Stimulated activated naive CD8-positive, alpha-beta T cell treated with anti-CD3 and anti-CD28 coated beads, Interleukin-15, amount 100 ng/mL, for 72 hours (primary cell): ENCODE results near the gene RXRA.

Experiments used
- ATAC-seq: fragments of 150-1000 bp; cut with Tn5 transposase; 2 replicates; pipeline ENCODE4 v1.10.0; 2021; ENCODE audit warnings: mild to moderate bottlenecking, moderate library complexity
- DNase-seq, 2 donors: peaks; one replicate each; pipeline ENCODE4 v3.0.0; 2021 to 2022
- H3K27ac Mint-ChIP-seq, 2 donors: one replicate each; pipeline ENCODE4 v1.8.0; 2022; ENCODE audit warnings: mild to moderate bottlenecking in 2 of 2, mixed read lengths in 2 of 2, moderate library complexity in 2 of 2
- H3K27me3 Mint-ChIP-seq: one replicate; pipeline ENCODE4 v1.8.0; 2022; ENCODE audit warnings: mixed read lengths
- H3K4me1 Mint-ChIP-seq: one replicate; pipeline ENCODE4 v1.8.0; 2022; ENCODE audit warnings: mild to moderate bottlenecking, mixed read lengths
- H3K4me3 Mint-ChIP-seq, 2 donors: one replicate each; pipeline ENCODE4 v1.8.0; 2022; ENCODE audit warnings: mild to moderate bottlenecking in 2 of 2, mixed read lengths in 2 of 2, moderate library complexity in 1 of 2
- H3K9me3 Mint-ChIP-seq, 2 donors: one replicate each; pipeline ENCODE4 v1.8.0; 2022; ENCODE audit warnings: mixed read lengths in 2 of 2

The RXRA gene

GRCh38 chr9:134344800-134345310 lies 18.6 kb downstream of the RXRA start:
- DNase-seq (no peak), ATAC-seq (no peak)
- Mint-ChIP-seq H3K27ac (peak overlapping the region; percentile 63 to 69), H3K27me3 (no peaks in the 10 kb centered on the region), H3K9me3 (no peaks in the 10 kb centered on the region), H3K4me3 (peak overlapping the region; percentile 27 to 47), H3K4me1 (peaks cover 34% of the 10 kb centered on the region)

- ATAC-seq (no peak), DNase-seq (no peak)
- H3K4me3 Mint-ChIP-seq = no peak overlapping the region
- H3K4me1 Mint-ChIP-seq = peaks cover 34% of the 10 kb centered on the region
- H3K27me3 Mint-ChIP-seq = no peaks in the 10 kb centered on the region
- no peaks in the 10 kb centered on the region for H3K9me3 Mint-ChIP-seq
- no peak overlapping the region for H3K27ac Mint-ChIP-seq
These were observed 19.5 kb downstream of the RXRA start for GRCh38 chr9:134345737-134346136.

- ATAC-seq (no peak), DNase-seq (no peak)
- Mint-ChIP-seq H3K27me3 (no peaks in the 10 kb centered on the region), H3K9me3 (no peaks in the 10 kb centered on the region), H3K4me1 (peaks cover 34% of the 10 kb centered on the region), H3K27ac (peak overlapping the region in 1 of 2 donors; percentile 50), H3K4me3 (no peak overlapping the region)
These were observed 19.9 kb downstream of the RXRA start for GRCh38 chr9:134346151-134346550.

- H3K9me3 Mint-ChIP-seq = no peaks in the 10 kb centered on the region
- ATAC-seq (no peak), DNase-seq (no peak)
- H3K4me3 Mint-ChIP-seq = no peak overlapping the region
- H3K4me1 Mint-ChIP-seq = peaks cover 34% of the 10 kb centered on the region
- peak overlapping the region in 1 of 2 donors; percentile 84 for H3K27ac Mint-ChIP-seq
- H3K27me3 Mint-ChIP-seq = no peaks in the 10 kb centered on the region
These were observed 20.8 kb downstream of the RXRA start for GRCh38 chr9:134346840-134347583.

- Mint-ChIP-seq H3K4me1 (peaks cover 24% of the 10 kb centered on the region), H3K4me3 (no peak overlapping the region), H3K27me3 (no peaks in the 10 kb centered on the region), H3K9me3 (no peaks in the 10 kb centered on the region), H3K27ac (no peak overlapping the region)
- ATAC-seq (no peak), DNase-seq (no peak)
These were observed 21.7 kb downstream of the RXRA start for GRCh38 chr9:134347996-134348395.

GRCh38 chr9:134348404-134349155 lies 22.3 kb downstream of the RXRA start:
- DNase-seq (no peak), ATAC-seq (no peak)
- Mint-ChIP-seq H3K4me3 (no peak overlapping the region), H3K27me3 (no peaks in the 10 kb centered on the region), H3K9me3 (no peaks in the 10 kb centered on the region), H3K4me1 (peaks cover 18% of the 10 kb centered on the region), H3K27ac (no peak overlapping the region)

- Mint-ChIP-seq H3K27me3 (no peaks in the 10 kb centered on the region), H3K9me3 (no peaks in the 10 kb centered on the region), H3K27ac (peak overlapping the region in 1 of 2 donors; percentile 19), H3K4me1 (peaks cover 4% of the 10 kb centered on the region), H3K4me3 (no peak overlapping the region)
- ATAC-seq (no peak), DNase-seq (no peak)
These were observed 23.7 kb downstream of the RXRA start for GRCh38 chr9:134349936-134350335.

- Mint-ChIP-seq H3K4me1 (no peaks in the 10 kb centered on the region), H3K4me3 (no peak overlapping the region), H3K27ac (no peak overlapping the region), H3K9me3 (no peaks in the 10 kb centered on the region), H3K27me3 (no peaks in the 10 kb centered on the region)
- DNase-seq (no peak), ATAC-seq (no peak)
These were observed 24.2 kb downstream of the RXRA start for GRCh38 chr9:134350416-134350994.

GRCh38 chr9:134351606-134352176 lies 25.4 kb downstream of the RXRA start:
- Mint-ChIP-seq H3K4me3 (no peak overlapping the region), H3K4me1 (no peaks in the 10 kb centered on the region), H3K27me3 (no peaks in the 10 kb centered on the region), H3K9me3 (no peaks in the 10 kb centered on the region), H3K27ac (peak overlapping the region in 1 of 2 donors; percentile 82)
- ATAC-seq = no peak
- DNase-seq = no peak

GRCh38 chr9:134352247-134352933 lies 26.1 kb downstream of the RXRA start:
- Mint-ChIP-seq H3K4me3 (no peak overlapping the region), H3K9me3 (no peaks in the 10 kb centered on the region), H3K27me3 (no peaks in the 10 kb centered on the region), H3K4me1 (no peaks in the 10 kb centered on the region), H3K27ac (peak overlapping the region in 1 of 2 donors; percentile 82)
- ATAC-seq (no peak), DNase-seq (no peak)

- DNase-seq (no peak), ATAC-seq (no peak)
- Mint-ChIP-seq H3K9me3 (no peaks in the 10 kb centered on the region), H3K27ac (no peak overlapping the region), H3K27me3 (no peaks in the 10 kb centered on the region), H3K4me3 (no peak overlapping the region), H3K4me1 (no peaks in the 10 kb centered on the region)
These were observed 27.3 kb downstream of the RXRA start for GRCh38 chr9:134353539-134353938.

GRCh38 chr9:134355158-134355557 lies 28.9 kb downstream of the RXRA start:
- DNase-seq (no peak), ATAC-seq (no peak)
- Mint-ChIP-seq H3K4me1 (no peaks in the 10 kb centered on the region), H3K27ac (no peak overlapping the region), H3K27me3 (no peaks in the 10 kb centered on the region), H3K9me3 (no peaks in the 10 kb centered on the region), H3K4me3 (no peak overlapping the region)

- H3K4me1 Mint-ChIP-seq = no peaks in the 10 kb centered on the region
- DNase-seq (no peak), ATAC-seq (no peak)
- no peaks in the 10 kb centered on the region for H3K9me3 Mint-ChIP-seq
- no peaks in the 10 kb centered on the region for H3K27me3 Mint-ChIP-seq
- H3K27ac Mint-ChIP-seq = no peak overlapping the region
- no peak overlapping the region for H3K4me3 Mint-ChIP-seq
These were observed 29.5 kb downstream of the RXRA start for GRCh38 chr9:134355561-134356279.

- Mint-ChIP-seq H3K4me1 (no peaks in the 10 kb centered on the region), H3K27me3 (no peaks in the 10 kb centered on the region), H3K4me3 (no peak overlapping the region), H3K9me3 (no peaks in the 10 kb centered on the region), H3K27ac (no peak overlapping the region)
- no peak for ATAC-seq
- DNase-seq = no peak
These were observed 30.5 kb downstream of the RXRA start for GRCh38 chr9:134356496-134357470.
